Measurements from ENCODE around the gene FBXO39.
"Not testable (repeated sequence)": the region's sequence is repeated elsewhere in the genome, so short reads cannot be mapped to it uniquely, and the experiment has no call there.

FBXO39 gene

DNA sequence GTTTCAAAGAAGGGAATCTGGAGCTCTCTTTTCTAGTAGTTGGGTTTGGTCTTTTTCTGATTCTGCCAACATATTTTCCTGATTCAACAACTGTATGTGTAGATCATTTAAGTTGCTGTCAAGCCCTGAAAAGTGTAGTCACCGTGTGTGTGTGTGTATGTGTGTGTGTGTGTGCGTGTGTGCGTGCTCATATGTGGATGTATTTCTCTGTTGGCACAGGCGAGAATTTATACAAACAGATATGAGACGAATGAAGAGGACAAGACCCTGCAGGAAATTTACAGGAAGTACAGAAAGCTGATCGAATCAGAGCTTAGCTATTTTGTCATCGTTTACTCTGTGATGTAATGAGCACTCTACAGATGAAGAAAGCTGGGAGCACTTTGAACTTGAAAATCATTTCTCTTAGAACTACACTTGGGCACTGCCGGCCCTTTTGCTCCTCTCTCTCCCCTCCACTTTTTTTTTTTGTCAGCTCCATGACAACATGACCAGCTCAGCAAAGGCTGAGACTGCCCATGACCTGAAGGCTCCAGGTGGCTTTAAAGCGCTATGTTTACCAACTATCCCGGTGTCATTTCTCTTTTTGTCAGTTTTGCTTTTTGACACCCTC lies 11.2 kb downstream of the FBXO39 start:
- in situ Hi-C loops (cut with HindIII; ENCODE audit: low sequenced_read_pairs): no loop called here

DNA sequence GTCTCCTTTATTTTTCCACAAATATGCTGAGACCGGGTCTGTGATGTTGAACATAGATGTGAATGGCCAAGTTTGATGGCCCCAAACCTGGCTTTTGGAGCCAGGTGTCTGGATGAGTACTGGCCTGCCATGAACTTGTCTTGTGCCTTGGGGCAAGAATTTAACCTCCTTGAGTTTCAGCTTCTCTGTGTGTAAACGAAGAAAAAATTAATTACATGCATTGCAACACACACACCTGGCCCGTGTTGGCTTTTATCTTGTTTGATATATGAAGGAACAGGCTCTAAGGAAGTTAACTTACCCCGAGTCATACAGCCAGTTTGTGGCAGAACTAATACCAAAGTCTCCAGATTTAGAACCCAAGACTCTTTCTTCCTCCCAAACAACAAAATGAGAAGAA lies 13.1 kb downstream of the FBXO39 start:
- in situ Hi-C loops (cut with HindIII; ENCODE audit: low sequenced_read_pairs): no loop called here

DNA sequence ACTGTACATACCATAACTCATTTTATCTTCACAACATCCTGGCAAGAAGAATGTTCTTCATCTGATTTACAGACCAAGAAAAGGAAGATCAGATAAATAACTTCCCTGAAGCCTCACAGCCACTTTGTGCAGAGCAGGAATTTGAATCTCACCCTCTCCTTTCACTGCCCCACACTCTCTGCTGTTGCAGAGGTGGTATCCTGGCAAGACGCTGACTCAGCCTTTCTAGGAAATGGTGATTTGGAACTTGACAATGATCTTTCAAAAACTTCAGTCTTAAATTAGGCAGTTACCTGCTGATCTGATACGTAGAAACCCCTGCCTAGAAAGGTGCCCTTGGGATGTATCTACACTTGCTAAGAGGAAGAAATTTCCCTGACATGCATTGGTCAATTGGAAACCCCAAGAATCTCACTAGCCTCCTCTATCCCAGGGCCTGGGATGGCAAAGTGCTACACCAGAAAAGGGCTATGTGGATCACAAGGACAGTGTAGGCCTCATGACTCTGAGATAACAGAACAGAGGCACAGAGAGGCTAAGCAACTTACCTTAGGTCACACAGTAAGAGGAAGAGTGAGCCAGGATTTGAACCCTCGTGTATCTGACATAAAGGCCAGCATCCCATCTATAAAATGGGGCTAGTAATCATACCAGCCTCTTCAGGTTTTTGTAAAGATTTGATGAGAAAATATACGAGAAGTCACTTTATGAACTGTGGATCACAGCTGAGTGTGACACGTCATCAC lies 17.9 kb downstream of the FBXO39 start:
- in situ Hi-C loops (cut with HindIII; ENCODE audit: low sequenced_read_pairs): no loop called here

DNA sequence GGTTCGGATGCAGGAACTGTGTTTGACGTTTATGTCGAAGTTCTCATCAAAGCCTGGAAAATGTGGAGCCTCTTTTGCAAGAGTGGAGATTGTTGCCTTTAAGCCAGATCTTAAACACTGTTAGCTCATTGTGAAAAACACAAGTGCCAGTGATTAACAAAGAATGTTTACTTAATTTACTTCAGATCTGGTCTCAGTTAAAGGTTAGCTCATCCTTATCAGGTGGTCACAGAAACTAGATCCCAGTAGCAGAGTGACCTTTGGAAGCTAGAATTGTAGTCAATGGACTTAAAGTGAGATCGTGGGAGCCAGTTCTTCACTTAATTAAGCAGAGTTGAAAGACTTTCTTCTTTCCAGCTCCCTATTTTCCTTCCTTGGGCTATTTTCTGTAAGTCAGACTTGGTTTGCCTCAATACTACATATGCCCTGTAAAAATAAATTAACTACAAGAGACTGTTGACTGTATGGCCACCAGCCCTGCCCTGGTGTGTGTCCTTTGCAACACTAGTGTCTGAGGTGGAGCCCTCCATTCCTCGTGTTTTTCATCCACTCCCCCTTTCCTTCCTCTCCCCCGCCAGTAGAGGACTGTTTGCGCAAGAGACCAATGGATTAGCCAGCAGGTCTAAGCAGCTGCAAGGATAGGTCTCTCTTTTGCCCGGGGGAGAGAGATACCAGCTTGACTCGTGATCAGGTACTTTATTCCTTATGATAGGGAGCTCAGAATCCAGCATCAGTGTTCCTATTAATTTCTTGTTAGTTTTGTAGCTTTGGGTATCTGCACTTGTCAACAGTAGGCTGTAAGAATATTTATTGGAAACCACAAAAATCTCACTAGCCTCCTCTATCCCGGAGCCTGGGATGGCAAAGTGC lies 20.2 kb downstream of the FBXO39 start:
- in situ Hi-C loops (cut with HindIII; ENCODE audit: low sequenced_read_pairs): no loop called here

DNA sequence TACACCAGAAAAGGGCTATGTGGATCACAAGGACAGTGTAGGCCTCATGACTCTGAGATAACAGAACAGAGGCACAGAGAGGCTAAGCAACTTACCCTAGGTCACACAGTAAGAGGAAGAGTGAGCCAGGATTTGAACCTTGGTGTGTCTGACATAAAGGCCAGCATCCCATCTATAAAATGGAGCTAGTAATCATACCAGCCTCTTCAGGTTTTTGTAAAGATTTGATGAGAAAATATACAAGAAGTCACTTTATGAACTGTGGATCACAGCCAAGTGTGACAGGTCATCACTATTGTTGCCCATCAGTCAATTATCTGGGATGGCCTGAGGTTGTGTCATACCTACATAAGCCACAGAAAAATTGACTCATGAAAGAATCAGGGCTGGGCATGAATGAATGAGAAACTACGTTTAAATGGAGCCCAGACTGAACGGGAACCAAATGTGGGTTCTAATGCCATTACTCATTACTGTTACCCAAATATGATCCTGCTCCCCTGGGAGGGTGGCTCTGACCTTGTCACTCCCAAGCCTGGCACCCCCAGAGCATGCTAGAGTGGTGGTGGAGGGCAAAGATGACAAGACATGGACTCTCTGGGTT lies 21.0 kb downstream of the FBXO39 start:
- in situ Hi-C loops (cut with HindIII; ENCODE audit: low sequenced_read_pairs): no loop called here

DNA sequence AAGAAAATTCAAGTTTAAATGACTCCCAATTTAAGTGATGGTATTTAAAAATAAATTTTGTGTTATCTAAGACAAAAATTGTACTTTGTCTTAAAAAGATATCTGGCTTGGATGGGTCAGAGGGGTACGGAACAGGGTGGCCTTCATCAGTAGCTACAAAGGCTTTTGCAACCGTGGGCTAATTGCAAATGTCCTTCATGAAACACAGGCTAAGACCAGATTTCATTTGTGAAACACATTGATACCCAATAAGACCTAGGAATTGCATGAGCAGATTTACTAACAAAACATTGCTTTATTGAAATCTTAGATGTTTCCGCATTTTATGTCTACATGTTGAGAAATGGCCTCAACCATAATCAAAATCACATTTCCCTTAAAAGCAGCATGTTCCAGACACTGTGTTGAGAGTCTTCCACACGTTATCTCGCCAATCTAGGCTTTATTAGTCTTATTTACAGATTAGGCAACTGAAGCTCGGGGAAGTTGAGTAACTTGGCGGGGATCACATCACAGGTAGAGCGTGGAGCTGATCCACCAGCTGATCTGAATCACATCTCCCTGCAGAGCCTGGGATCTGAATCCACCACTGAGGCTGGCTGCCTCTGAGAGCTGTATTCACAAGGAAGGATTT lies 21.8 kb downstream of the FBXO39 start:
- in situ Hi-C loops (cut with HindIII; ENCODE audit: low sequenced_read_pairs): no loop called here

DNA sequence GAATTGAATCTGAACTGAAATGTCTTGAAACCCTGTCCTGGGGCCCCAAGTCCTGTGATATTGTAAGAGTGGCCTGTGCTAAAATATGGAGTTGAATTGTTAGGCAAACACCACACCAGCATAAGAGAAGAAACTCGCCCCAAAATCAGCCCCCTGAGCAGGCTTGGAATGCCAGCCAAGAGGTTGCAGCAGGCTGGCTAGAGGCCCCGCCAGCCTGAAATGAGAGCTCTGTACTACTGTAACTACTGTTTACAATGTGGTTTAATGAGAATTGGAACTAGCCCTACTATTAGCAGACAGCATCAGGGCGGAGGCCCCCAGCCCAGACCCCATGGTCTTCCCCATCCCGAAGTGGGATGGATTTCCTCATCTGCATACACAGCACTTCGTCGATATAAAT lies 23.7 kb downstream of the FBXO39 start:
- in situ Hi-C loops (cut with HindIII; ENCODE audit: low sequenced_read_pairs): no loop called here

DNA sequence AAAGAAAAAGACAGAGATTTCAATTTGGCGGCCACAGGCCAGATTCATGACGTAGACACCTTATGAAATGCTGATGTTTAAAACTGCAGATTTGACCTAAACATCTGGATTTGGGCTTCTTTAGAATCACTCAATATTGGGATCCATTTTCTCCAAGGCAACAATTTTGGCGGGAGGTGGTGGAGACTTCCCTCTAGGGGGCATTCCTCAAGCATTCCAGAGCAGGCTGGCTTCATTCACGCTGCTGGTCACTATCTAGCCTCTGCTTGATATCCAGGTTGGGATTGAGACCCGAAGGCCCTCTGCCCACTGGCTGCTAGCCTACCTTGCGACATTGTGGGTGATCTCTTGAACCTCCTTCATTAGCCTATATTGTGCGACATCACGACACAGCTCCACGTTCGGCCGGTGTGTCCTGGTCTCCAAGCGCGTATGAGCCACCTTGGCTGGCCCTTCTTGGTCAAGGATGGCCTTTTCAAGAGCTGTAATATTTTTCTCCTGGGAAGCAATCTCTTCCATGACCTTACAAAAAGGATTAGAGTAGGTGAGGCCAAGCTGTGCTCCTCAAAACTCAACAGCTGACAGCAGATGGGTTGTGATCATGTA lies 24.5 kb downstream of the FBXO39 start:
- in situ Hi-C loops (cut with HindIII; ENCODE audit: low sequenced_read_pairs): no loop called here

DNA sequence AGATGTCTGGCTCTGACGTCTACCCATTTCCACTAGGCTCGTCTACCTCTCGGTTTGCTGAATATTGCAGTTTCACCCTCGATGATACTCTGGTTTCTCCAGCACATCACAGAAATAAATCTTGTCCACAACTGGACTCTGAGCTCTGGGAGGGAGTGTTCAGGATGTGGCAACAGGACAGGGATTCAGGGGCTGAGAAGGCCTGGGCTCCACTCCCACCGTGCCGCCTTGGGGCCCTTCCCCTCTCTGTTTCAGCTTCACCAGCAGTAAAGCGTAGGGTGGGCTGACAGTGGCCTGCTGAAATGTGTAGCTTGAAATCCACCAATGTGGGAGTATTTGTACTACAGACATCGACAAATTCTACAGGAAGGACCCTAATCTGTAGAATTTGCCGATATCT lies 35.5 kb downstream of the FBXO39 start:
- in situ Hi-C loops (cut with HindIII; ENCODE audit: low sequenced_read_pairs): no loop called here

DNA sequence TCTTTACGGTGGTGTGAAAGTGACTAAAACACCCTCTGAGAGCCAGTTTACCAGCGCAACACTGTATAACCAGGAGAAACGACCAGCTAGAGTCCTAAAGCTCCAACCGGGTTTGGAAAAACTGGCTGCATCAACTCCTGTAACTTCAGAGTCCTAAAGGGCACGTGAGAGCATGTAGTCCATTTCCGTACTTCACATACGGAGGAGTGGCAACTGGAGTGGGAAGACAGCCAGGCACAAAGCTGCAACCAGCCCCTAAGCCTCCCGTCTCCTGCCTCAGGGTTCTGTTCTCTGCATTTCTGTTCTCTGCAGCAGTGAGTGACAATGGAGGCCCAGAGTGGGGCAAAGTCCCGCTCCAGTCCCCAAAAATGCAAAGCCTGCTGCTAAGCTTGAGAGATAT lies 36.3 kb downstream of the FBXO39 start:
- in situ Hi-C loops (cut with HindIII; ENCODE audit: low sequenced_read_pairs): no loop called here

DNA sequence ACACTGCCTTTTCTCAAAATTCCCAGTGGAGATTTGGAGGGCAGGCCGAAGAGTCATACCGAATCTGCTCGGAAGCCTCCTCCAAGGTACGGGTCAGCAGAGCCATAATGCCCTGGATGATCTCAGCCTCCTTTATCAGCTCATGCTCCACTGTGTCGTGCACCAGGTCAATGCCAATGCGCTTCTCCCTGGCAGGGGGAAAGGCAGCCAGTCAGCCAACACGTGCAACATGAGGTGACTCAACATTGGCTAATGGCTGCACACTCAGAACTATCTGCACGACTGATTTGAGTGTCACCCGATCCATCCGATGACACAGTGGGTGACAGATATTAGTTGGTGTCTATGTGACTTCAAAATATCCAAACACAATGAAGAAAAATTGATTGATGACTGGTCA lies 39.8 kb downstream of the FBXO39 start:
- in situ Hi-C loops (cut with HindIII; ENCODE audit: low sequenced_read_pairs): no loop called here

DNA sequence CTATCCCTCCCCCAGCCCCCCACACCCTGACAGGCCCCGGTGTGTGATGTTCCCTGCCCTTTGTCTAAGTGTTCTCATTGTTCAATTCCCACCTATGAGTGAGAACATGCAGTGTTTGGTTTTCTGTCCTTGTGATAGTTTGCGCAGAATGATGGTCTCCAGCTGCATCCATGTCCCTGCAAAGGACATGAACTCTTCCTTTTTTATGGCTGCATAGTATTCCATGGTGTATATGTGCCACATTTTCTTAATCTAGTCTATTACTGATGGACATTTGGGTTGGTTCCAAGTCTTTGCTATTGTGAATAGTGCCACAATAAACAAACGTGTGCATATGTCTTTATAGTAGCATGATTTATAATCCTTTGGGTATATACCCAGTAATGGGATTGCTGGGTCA lies 40.4 kb downstream of the FBXO39 start:
- in situ Hi-C loops (cut with HindIII; ENCODE audit: low sequenced_read_pairs): not testable (repeated sequence)

DNA sequence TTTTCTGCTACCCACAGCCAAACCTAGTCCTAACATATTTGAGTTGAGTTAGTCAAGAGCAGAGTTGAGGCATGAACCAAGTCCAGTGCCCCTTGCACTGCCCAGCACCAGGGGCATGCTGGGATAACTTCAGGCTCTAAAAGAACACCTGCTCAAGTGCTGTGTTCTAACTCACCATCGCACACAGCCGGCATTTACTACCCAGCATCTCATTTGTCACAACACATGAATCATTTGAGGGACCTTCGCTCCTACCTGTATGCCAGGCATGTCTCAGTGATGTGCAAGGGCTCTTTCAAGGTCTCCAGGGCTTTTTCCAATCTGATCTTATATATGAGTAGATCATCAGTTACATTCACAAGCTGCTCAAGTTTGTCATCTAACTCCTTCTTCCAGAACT lies 42.9 kb downstream of the FBXO39 start:
- in situ Hi-C loops (cut with HindIII; ENCODE audit: low sequenced_read_pairs): no loop called here

DNA sequence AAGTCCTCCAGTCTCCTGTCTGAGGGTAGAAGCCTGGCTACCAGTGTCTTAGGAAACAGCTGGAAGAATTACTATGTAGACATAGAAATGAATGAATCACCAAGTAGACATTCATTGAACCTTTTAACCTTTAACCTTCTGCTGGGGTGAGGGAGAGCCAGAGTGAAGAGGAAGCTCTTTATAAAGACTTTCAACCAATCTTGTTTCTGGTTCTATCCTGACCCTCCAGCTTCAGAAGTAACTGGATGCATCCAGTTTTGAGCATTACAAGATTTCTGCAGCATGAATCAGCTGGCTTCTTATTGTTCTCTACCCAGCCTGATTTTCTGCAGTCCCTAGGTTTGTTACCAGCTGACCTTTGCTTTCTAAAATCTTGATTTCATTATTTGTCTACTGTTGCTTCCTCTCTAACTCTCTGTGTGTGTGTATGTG lies 47.0 kb downstream of the FBXO39 start:
- in situ Hi-C loops (cut with HindIII; ENCODE audit: low sequenced_read_pairs): no loop called here

DNA sequence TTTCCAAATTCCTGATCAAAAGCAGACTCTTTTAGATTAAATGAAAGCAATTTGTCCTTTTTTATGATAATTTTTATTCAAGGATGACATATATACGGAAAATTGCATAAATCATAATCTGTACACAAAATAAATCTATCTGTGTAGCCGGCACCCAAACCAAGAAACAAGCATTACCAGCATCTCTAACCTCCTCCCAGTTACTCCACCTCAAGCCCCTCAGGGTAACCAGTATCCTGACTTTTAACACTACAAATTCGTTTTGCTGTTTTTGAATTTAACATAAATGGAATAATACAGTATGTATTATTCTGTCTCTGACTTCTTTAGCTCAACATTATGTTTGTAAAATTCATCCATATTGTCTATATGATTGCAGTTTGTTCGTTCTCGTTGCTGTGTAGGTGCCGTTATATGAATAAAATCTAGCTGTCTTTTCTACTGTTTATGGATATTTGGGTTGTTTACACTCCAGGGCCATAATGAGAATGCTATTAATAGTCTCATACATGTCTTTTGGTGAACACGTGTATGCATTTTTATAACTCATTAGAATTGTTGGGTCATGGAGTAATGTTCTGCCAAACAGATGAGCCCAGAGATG lies 54.5 kb downstream of the FBXO39 start:
- in situ Hi-C loops (cut with HindIII; ENCODE audit: low sequenced_read_pairs): no loop called here

DNA sequence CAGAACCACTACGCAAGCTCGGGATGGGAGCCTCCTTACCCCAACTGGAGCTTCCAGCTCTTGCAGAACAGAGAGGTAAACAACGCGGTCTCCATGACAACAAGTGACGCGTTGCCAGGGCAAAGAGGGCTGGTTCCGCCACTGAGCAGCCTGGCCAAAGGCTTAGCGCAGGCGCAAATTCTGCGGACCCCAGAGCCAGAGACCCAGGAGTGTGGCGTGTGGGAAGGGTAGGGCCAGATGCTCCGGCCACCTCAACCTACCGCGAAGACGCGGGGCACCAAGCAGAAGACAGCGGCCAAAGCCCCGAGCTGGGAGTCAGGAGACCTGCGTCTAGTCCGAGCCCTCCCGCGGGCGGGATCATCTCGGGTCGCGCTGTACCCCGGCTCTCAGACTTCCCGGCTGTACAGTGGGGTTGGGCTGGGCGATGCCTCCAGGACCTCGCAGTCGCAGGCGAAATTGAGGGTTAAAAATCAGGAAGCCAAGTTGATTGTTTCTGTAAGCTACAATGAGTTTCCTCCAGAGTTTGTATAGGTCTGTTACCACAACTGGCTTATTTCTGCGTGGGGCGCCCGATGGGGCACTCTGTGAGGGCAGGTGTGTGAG lies 55.7 kb downstream of the FBXO39 start, which contains the start of gene TEKT1:
TEKT1 (minus strand) TSS at position 69 of the 603 bp plus-strand sequence. CDS start 1,353 bp downstream, outside the sequence.
- in situ Hi-C loops (cut with HindIII; ENCODE audit: low sequenced_read_pairs): no loop called here
